ENCODE data around the gene LPO.
A peak's percentile ranks its signal among the peaks of the same experiment; 100 is the strongest.

LPO gene

GRCh38 chr17:58316260-58316960, 78.0 kb downstream of the LPO start:
- H3K9me3 ChIP-seq (ENCODE audit: insufficient read depth, low read length), result no peaks in the 10 kb centered on the region
- H3K4me3 ChIP-seq (ENCODE audit: low read length), result no peak overlapping the region
- H3K4me2 ChIP-seq (ENCODE audit: low read length), result no peak overlapping the region
- H3K4me1 ChIP-seq (ENCODE audit: low read length), result peaks cover 9% of the 10 kb centered on the region
- no peaks in the 10 kb centered on the region for H4K20me1 ChIP-seq (ENCODE audit: insufficient read depth, low read length)
- H3K36me3 ChIP-seq (replicated peaks; ENCODE audit: low read depth, low read length), result peaks cover 3% of the 10 kb centered on the region
- H3K79me2 ChIP-seq (ENCODE audit: low read length), result no peaks in the 10 kb centered on the region
- TF ChIP-seq CTCF (IDR thresholded peaks at IDR 0.05; ENCODE audit: low read depth, low read length), result no peak
- TF ChIP-seq EZH2phosphoT487 (IDR thresholded peaks at IDR 0.05; ENCODE audit: low read depth), result no peak
- no peaks in the 10 kb centered on the region for H3K27me3 ChIP-seq (ENCODE audit: low read depth, low read length)
- H2AFZ ChIP-seq (ENCODE audit: low read depth, low read length), result no peak overlapping the region
- no peak overlapping the region for H3K27ac ChIP-seq (ENCODE audit: low read length)
- H3K9ac ChIP-seq (ENCODE audit: low read length), result no peak overlapping the region

GRCh38 chr17:58317421-58318064, 79.2 kb downstream of the LPO start:
- Histone ChIP-seq H3K9ac (ENCODE audit: low read length) (no peak overlapping the region), H3K4me3 (ENCODE audit: low read length) (no peak overlapping the region), H3K4me1 (ENCODE audit: low read length) (peaks cover 9% of the 10 kb centered on the region), H3K9me3 (ENCODE audit: insufficient read depth, low read length) (no peaks in the 10 kb centered on the region), H3K79me2 (ENCODE audit: low read length) (no peaks in the 10 kb centered on the region), H4K20me1 (ENCODE audit: insufficient read depth, low read length) (no peaks in the 10 kb centered on the region), H3K4me2 (ENCODE audit: low read length) (peak overlapping the region; percentile 25), H3K36me3 (replicated peaks; ENCODE audit: low read depth, low read length) (peaks cover 3% of the 10 kb centered on the region), H2AFZ (ENCODE audit: low read depth, low read length) (no peak overlapping the region), H3K27ac (ENCODE audit: low read length) (peak overlapping the region; percentile 31), H3K27me3 (ENCODE audit: low read depth, low read length) (no peaks in the 10 kb centered on the region)
- TF ChIP-seq EZH2phosphoT487 (IDR thresholded peaks at IDR 0.05; ENCODE audit: low read depth), result no peak
- TF ChIP-seq CTCF (IDR thresholded peaks at IDR 0.05; ENCODE audit: low read depth, low read length), result peak; percentile 79

- peak overlapping the region; percentile 31 for H3K27ac ChIP-seq (ENCODE audit: low read length)
Measured at GRCh38 chr17:58318065-58318481, 79.7 kb downstream of the LPO start.

More at GRCh38 chr17:58318065-58318481, 79.7 kb downstream of the LPO start:
- H3K9me3 ChIP-seq (ENCODE audit: insufficient read depth, low read length), result no peaks in the 10 kb centered on the region
- H2AFZ ChIP-seq (ENCODE audit: low read depth, low read length), result no peak overlapping the region
- peak overlapping the region; percentile 25; the same call in 1 of the 2 replicates for H3K4me2 ChIP-seq (ENCODE audit: low read length)
- H3K79me2 ChIP-seq (ENCODE audit: low read length), result no peaks in the 10 kb centered on the region
- H3K27me3 ChIP-seq (ENCODE audit: low read depth, low read length), result no peaks in the 10 kb centered on the region
- TF ChIP-seq CTCF (IDR thresholded peaks at IDR 0.05; ENCODE audit: low read depth, low read length), result no peak
- no peak for TF ChIP-seq EZH2phosphoT487 (IDR thresholded peaks at IDR 0.05; ENCODE audit: low read depth)
- H3K4me3 ChIP-seq (ENCODE audit: low read length), result no peak overlapping the region
- H3K4me1 ChIP-seq (ENCODE audit: low read length), result peaks cover 9% of the 10 kb centered on the region
- H4K20me1 ChIP-seq (ENCODE audit: insufficient read depth, low read length), result no peaks in the 10 kb centered on the region
- H3K9ac ChIP-seq (ENCODE audit: low read length), result no peak overlapping the region
- H3K36me3 ChIP-seq (replicated peaks; ENCODE audit: low read depth, low read length), result peaks cover 3% of the 10 kb centered on the region
